SK-N-SH treated with all-trans-retinoic acid at 6 μM for 48 hours (cell line): Measurements from ENCODE around the gene CASZ1.

Experiments
- ATAC-seq: fragments of 200-7000 bp; cut with Tn5 transposase; 3 replicates; pipeline ENCODE4 v1.9.1; 2020; ENCODE audit warnings: mild to moderate bottlenecking, moderate library complexity
- ARNTL ChIP-seq: fragments of 450-650 bp; formaldehyde crosslinking; IDR thresholded peaks from 2 replicates; pipeline ENCODE4 v1.5.0; 2020; ENCODE audit warnings: low read depth, mild to moderate bottlenecking, moderate library complexity, borderline replicate concordance
- BACH2 ChIP-seq: fragments of 250-450 bp; sonication (Bioruptor Pico); IDR thresholded peaks from 2 replicates; pipeline ENCODE4 v1.9.0; 2021; ENCODE audit warnings: mild to moderate bottlenecking, borderline replicate concordance
- CSDC2 ChIP-seq: fragments of 250-450 bp; sonication (Bioruptor Pico); IDR thresholded peaks from 2 replicates; pipeline ENCODE4 v1.5.0; 2020; ENCODE audit warnings: mild to moderate bottlenecking, moderate library complexity
- ESRRG ChIP-seq: fragments of 250-450 bp; sonication (Bioruptor Pico); IDR thresholded peaks from 2 replicates; pipeline ENCODE4 v1.6.1; 2021; ENCODE audit warnings: mild to moderate bottlenecking
- GLIS3 ChIP-seq: fragments of 250-450 bp; sonication (Bioruptor Pico); IDR thresholded peaks from 2 replicates; pipeline ENCODE4 v1.5.0; 2020; ENCODE audit warnings: mild to moderate bottlenecking, moderate library complexity
- ISL1 ChIP-seq: fragments of 250-450 bp; sonication (Bioruptor Pico); IDR thresholded peaks from 2 replicates; pipeline ENCODE4 v2.1.2; 2022; ENCODE audit warnings: mild to moderate bottlenecking, moderate library complexity
- RARB ChIP-seq: fragments of 250-450 bp; sonication (Bioruptor Pico); IDR thresholded peaks from 2 replicates; pipeline ENCODE4 v1.8.0; 2021; ENCODE audit warnings: mild to moderate bottlenecking, moderate library complexity
- SNAI2 ChIP-seq: fragments of 250-450 bp; sonication (Bioruptor Pico); IDR thresholded peaks from 2 replicates; pipeline ENCODE4 v1.5.0; 2020; ENCODE audit warnings: mild to moderate bottlenecking, moderate library complexity
- TCF4 ChIP-seq: fragments of 250-450 bp; sonication (Bioruptor Pico); IDR thresholded peaks from 2 replicates; pipeline ENCODE4 v1.8.0; 2021; ENCODE audit warnings: mild to moderate bottlenecking, moderate library complexity, borderline replicate concordance
- TOX ChIP-seq: fragments of 250-450 bp; sonication (Bioruptor Pico); IDR thresholded peaks from 2 replicates; pipeline ENCODE4 v1.8.0; 2021; ENCODE audit warnings: mild to moderate bottlenecking, moderate library complexity, borderline replicate concordance
- ZC3H10 ChIP-seq: fragments of 250-450 bp; sonication (Bioruptor Pico); IDR thresholded peaks from 2 replicates; pipeline ENCODE4 v1.5.1; 2021; ENCODE audit warnings: mild to moderate bottlenecking, moderate library complexity
- ZFP3 ChIP-seq: fragments of 250-450 bp; sonication (Bioruptor Pico); IDR thresholded peaks from 2 replicates; pipeline ENCODE4 v1.5.0; 2020; ENCODE audit warnings: mild to moderate bottlenecking, moderate library complexity
- ZFP30 ChIP-seq: fragments of 450-650 bp; formaldehyde crosslinking; IDR thresholded peaks from 2 replicates; pipeline ENCODE4 v1.5.0; 2022; ENCODE audit warnings: mild to moderate bottlenecking, moderate library complexity
- ZNF70 ChIP-seq: fragments of 450-650 bp; formaldehyde crosslinking; IDR thresholded peaks from 2 replicates; pipeline ENCODE4 v1.5.0; 2020; ENCODE audit warnings: mild to moderate bottlenecking, moderate library complexity
- ZNF8 ChIP-seq: fragments of 450-650 bp; formaldehyde crosslinking; IDR thresholded peaks from 2 replicates; pipeline ENCODE4 v1.5.0; 2020; ENCODE audit warnings: mild to moderate bottlenecking, moderate library complexity
- TF ChIP-seq, protein P1 (sequence below): fragments of 250-450 bp; sonication (Bioruptor Pico); IDR thresholded peaks from 2 replicates; pipeline ENCODE4 v1.5.1; 2020; ENCODE audit warnings: low read depth, mild to moderate bottlenecking, moderate library complexity
- TF ChIP-seq, protein P2 (sequence below): fragments of 250-450 bp; sonication (Bioruptor Pico); IDR thresholded peaks from 2 replicates; pipeline ENCODE4 v1.8.0; 2021; ENCODE audit warnings: low read depth, mild to moderate bottlenecking, moderate library complexity, borderline replicate concordance
- TF ChIP-seq, protein P3 (sequence below): fragments of 250-450 bp; sonication (Bioruptor Pico); IDR thresholded peaks from 2 replicates; pipeline ENCODE4 v1.5.1; 2021; ENCODE audit warnings: mild to moderate bottlenecking, moderate library complexity
- TF ChIP-seq, protein P4 (sequence below): fragments of 250-450 bp; sonication (Bioruptor Pico); IDR thresholded peaks from 2 replicates; pipeline ENCODE4 v1.5.0; 2020; ENCODE audit warnings: mild to moderate bottlenecking, moderate library complexity
- TF ChIP-seq, protein P5 (sequence below): fragments of 250-450 bp; sonication (Bioruptor Pico); IDR thresholded peaks from 2 replicates; pipeline ENCODE4 v1.8.0; 2020; ENCODE audit warnings: mild to moderate bottlenecking, moderate library complexity, borderline replicate concordance

The CASZ1 gene

DNA sequence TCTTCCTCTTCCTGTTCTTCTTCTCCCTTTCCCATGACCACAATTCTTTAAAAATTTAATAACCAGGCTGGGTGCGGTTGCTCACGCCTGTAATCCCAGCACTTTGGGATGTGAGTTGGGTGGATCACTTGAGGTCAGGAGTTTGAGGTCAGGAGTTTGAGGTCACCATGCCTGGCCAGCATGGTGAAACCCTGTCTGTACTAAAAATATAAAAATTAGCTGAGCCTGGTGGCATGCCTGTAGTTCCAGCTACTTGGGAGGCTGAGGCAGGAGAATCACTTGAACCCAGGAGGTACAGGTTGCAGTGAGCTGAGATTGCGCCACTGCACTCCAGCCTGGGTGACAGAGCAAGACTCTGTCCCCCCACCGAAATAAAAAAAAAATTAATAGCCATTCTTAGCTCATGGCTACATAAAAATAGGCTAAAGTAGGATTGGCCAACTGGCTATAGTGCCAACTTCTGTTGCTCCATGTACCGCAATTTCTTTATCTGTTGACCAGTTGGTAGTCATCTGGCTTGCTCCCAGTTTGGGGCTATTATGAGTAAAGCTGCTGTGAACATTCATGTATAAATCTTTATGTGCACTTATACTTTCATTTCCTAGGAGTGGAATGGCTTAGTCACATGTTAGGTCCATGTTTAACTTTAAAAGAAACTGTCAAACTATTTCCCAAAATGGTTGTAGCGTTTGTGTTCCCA, 185.4 kb downstream of the CASZ1 start (continued):
- TF ChIP-seq, protein P1, sequence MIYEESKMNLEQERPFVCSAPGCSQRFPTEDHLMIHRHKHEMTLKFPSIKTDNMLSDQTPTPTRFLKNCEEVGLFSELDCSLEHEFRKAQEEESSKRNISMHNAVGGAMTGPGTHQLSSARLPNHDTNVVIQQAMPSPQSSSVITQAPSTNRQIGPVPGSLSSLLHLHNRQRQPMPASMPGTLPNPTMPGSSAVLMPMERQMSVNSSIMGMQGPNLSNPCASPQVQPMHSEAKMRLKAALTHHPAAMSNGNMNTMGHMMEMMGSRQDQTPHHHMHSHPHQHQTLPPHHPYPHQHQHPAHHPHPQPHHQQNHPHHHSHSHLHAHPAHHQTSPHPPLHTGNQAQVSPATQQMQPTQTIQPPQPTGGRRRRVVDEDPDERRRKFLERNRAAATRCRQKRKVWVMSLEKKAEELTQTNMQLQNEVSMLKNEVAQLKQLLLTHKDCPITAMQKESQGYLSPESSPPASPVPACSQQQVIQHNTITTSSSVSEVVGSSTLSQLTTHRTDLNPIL (CRISPR knock-in tag) = no peak
- TF ChIP-seq, protein P2, sequence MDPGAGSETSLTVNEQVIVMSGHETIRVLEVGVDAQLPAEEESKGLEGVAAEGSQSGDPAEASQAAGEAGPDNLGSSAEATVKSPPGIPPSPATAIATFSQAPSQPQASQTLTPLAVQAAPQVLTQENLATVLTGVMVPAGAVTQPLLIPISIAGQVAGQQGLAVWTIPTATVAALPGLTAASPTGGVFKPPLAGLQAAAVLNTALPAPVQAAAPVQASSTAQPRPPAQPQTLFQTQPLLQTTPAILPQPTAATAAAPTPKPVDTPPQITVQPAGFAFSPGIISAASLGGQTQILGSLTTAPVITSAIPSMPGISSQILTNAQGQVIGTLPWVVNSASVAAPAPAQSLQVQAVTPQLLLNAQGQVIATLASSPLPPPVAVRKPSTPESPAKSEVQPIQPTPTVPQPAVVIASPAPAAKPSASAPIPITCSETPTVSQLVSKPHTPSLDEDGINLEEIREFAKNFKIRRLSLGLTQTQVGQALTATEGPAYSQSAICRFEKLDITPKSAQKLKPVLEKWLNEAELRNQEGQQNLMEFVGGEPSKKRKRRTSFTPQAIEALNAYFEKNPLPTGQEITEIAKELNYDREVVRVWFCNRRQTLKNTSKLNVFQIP = no peak
- TF ChIP-seq ZNF70 (CRISPR knock-in tag) (no peak), ARNTL (no peak), TOX (CRISPR knock-in tag) (no peak), BACH2 (CRISPR knock-in tag) (no peak)

DNA sequence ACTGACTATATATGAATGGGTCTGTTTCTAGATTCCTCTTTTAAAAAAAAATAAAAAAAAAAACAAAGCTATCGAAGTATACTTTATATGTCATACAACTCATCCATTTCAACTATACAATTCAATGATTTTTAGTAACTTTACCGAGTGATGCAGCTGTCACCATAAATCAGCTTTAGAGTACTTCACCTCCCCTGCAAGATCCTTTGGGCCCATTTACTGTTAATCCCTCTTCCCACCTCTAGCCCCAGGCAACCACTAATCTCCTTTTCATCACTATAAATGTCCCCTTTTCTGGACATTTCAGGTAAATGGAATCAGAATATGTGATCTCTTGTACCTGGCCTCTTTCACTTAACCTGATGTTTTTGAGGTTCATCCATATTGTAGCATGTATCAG, 187.8 kb downstream of the CASZ1 start:
- TF ChIP-seq GLIS3 (CRISPR knock-in tag) (no peak), ARNTL (no peak), ESRRG (CRISPR knock-in tag) (no peak), TCF4 (no peak), ZFP3 (CRISPR knock-in tag) (no peak), ZNF8 (no peak), BACH2 (CRISPR knock-in tag) (no peak), ZC3H10 (CRISPR knock-in tag) (no peak), ZFP30 (no peak), SNAI2 (CRISPR knock-in tag) (no peak), CSDC2 (CRISPR knock-in tag) (no peak), ZNF70 (CRISPR knock-in tag) (no peak), TOX (CRISPR knock-in tag) (no peak), ISL1 (CRISPR knock-in tag) (no peak), RARB (CRISPR knock-in tag) (no peak)
- TF ChIP-seq, protein P3, sequence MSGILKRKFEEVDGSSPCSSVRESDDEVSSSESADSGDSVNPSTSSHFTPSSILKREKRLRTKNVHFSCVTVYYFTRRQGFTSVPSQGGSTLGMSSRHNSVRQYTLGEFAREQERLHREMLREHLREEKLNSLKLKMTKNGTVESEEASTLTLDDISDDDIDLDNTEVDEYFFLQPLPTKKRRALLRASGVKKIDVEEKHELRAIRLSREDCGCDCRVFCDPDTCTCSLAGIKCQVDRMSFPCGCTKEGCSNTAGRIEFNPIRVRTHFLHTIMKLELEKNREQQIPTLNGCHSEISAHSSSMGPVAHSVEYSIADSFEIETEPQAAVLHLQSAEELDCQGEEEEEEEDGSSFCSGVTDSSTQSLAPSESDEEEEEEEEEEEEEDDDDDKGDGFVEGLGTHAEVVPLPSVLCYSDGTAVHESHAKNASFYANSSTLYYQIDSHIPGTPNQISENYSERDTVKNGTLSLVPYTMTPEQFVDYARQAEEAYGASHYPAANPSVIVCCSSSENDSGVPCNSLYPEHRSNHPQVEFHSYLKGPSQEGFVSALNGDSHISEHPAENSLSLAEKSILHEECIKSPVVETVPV = no peak
- TF ChIP-seq, protein P4, sequence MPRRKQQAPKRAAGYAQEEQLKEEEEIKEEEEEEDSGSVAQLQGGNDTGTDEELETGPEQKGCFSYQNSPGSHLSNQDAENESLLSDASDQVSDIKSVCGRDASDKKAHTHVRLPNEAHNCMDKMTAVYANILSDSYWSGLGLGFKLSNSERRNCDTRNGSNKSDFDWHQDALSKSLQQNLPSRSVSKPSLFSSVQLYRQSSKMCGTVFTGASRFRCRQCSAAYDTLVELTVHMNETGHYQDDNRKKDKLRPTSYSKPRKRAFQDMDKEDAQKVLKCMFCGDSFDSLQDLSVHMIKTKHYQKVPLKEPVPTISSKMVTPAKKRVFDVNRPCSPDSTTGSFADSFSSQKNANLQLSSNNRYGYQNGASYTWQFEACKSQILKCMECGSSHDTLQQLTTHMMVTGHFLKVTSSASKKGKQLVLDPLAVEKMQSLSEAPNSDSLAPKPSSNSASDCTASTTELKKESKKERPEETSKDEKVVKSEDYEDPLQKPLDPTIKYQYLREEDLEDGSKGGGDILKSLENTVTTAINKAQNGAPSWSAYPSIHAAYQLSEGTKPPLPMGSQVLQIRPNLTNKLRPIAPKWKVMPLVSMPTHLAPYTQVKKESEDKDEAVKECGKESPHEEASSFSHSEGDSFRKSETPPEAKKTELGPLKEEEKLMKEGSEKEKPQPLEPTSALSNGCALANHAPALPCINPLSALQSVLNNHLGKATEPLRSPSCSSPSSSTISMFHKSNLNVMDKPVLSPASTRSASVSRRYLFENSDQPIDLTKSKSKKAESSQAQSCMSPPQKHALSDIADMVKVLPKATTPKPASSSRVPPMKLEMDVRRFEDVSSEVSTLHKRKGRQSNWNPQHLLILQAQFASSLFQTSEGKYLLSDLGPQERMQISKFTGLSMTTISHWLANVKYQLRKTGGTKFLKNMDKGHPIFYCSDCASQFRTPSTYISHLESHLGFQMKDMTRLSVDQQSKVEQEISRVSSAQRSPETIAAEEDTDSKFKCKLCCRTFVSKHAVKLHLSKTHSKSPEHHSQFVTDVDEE (CRISPR knock-in tag) = no peak
- TF ChIP-seq, protein P1 (CRISPR knock-in tag) = no peak
- TF ChIP-seq, protein P2 = no peak
- TF ChIP-seq, protein P5, sequence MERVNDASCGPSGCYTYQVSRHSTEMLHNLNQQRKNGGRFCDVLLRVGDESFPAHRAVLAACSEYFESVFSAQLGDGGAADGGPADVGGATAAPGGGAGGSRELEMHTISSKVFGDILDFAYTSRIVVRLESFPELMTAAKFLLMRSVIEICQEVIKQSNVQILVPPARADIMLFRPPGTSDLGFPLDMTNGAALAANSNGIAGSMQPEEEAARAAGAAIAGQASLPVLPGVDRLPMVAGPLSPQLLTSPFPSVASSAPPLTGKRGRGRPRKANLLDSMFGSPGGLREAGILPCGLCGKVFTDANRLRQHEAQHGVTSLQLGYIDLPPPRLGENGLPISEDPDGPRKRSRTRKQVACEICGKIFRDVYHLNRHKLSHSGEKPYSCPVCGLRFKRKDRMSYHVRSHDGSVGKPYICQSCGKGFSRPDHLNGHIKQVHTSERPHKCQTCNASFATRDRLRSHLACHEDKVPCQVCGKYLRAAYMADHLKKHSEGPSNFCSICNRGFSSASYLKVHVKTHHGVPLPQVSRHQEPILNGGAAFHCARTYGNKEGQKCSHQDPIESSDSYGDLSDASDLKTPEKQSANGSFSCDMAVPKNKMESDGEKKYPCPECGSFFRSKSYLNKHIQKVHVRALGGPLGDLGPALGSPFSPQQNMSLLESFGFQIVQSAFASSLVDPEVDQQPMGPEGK (CRISPR knock-in tag) = no peak
- no peak for ATAC-seq
